ENCODE data around the gene USP6NL. TPM values are rescaled to one million over a fixed set of nuclear protein-coding genes. Genes with fewer than 3 reads are reported as not detected.

Gene USP6NL
- total and polyA plus RNA-seq, 10 of the 15 experiments (the other 5 are each of a cell fraction or from before 2014, with no cell fraction given) = 4.0 to 27.7 (median 18.2) TPM

GRCh38 chr10:11512596-11512995, 98.9 kb downstream of the USP6NL start:
- Histone ChIP-seq H3K4me3 (no peak overlapping the region), H3K9me3 (replicated peaks; ENCODE audit: control insufficient read depth, insufficient read depth, low read length) (no peaks in the 10 kb centered on the region), H3K79me2 (ENCODE audit: control insufficient read depth, insufficient read depth, low read length) (peaks cover 5% of the 10 kb centered on the region), H3K27ac (ENCODE audit: control insufficient read depth, insufficient read depth) (no peak overlapping the region), H3K9ac (ENCODE audit: control insufficient read depth, insufficient read depth, low read length) (no peak overlapping the region), H3K4me2 (ENCODE audit: control insufficient read depth, insufficient read depth) (no peak overlapping the region), H2AFZ (ENCODE audit: control insufficient read depth, low read depth, low read length) (no peak overlapping the region), H3K27me3 (replicated peaks in 1 of 2; ENCODE audit: control insufficient read depth in 2 of 2, insufficient read depth in 2 of 2, low read length in 1 of 2) (no peaks in the 10 kb centered on the region), H3K4me1 (ENCODE audit: control insufficient read depth, insufficient read depth, low read length) (peaks cover 17% of the 10 kb centered on the region), H4K20me1 (ENCODE audit: control insufficient read depth, insufficient read depth) (no peaks in the 10 kb centered on the region), H3K36me3 (ENCODE audit: control insufficient read depth in 2 of 2, insufficient read depth in 2 of 2, low read length in 1 of 2) (peaks cover 0 to 10% of the 10 kb centered on the region in 2 experiments; a peak in 3 of 4 replicates)
- in situ Hi-C loops (cut with MboI) = loop anchor here (5.0 kb wide), 1 partner anchor 245 kb away; no protein-coding TSS in a partner anchor
- 96% methylated on average over 3 of the region's 3 CpGs for WGBS (ENCODE audit: insufficient coverage, insufficient replicate concordance, low lambda C conversion rate, missing lambda C conversion rate)
- ChIA-PET SMC1A (ENCODE audit: uncharacterized antibody, unreplicated experiment) (interaction anchor here (4.4 kb wide), 1 partner anchor 248 kb away, joined by 14 read pairs; no protein-coding TSS in a partner anchor), CTCF (interaction anchor here (3.9 kb wide), 1 partner anchor 213 kb away, joined by 100 read pairs; no protein-coding TSS in a partner anchor), POLR2A (no interaction called here), RAD21 (ENCODE audit: unreplicated experiment) (interaction anchor here (1.1 to 1.3 kb wide), 2 partner anchors 244 to 245 kb away, joined by 3 to 4 read pairs; no protein-coding TSS in a partner anchor)
- no peak for FAIRE-seq
- no peak for TF ChIP-seq SRF (IDR thresholded peaks at IDR 0.05; ENCODE audit: low read depth in 2 of 2, low read length in 2 of 2)
- no peak for TF ChIP-seq TBL1XR1 (IDR thresholded peaks at IDR 0.05; ENCODE audit: low read depth, low read length)
- TF ChIP-seq CREM (IDR thresholded peaks at IDR 0.05; ENCODE audit: low read depth) = no peak
- TF ChIP-seq, protein P1, sequence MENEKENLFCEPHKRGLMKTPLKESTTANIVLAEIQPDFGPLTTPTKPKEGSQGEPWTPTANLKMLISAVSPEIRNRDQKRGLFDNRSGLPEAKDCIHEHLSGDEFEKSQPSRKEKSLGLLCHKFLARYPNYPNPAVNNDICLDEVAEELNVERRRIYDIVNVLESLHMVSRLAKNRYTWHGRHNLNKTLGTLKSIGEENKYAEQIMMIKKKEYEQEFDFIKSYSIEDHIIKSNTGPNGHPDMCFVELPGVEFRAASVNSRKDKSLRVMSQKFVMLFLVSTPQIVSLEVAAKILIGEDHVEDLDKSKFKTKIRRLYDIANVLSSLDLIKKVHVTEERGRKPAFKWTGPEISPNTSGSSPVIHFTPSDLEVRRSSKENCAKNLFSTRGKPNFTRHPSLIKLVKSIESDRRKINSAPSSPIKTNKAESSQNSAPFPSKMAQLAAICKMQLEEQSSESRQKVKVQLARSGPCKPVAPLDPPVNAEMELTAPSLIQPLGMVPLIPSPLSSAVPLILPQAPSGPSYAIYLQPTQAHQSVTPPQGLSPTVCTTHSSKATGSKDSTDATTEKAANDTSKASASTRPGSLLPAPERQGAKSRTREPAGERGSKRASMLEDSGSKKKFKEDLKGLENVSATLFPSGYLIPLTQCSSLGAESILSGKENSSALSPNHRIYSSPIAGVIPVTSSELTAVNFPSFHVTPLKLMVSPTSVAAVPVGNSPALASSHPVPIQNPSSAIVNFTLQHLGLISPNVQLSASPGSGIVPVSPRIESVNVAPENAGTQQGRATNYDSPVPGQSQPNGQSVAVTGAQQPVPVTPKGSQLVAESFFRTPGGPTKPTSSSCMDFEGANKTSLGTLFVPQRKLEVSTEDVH (IDR thresholded peaks at IDR 0.05; ENCODE audit: low read depth, partially characterized antibody) = no peak
- TF ChIP-seq ZNF622 (IDR thresholded peaks at IDR 0.05) = no peak
- no peak for TF ChIP-seq POLR2AphosphoS2 (IDR thresholded peaks at IDR 0.05; ENCODE audit: low read depth, low read length)
- no peak for TF ChIP-seq CEBPZ (IDR thresholded peaks at IDR 0.05; ENCODE audit: low read depth, low read length)
- no peak for TF ChIP-seq CHD1 (IDR thresholded peaks at IDR 0.05; ENCODE audit: low read depth, low read length)
- no peak for TF ChIP-seq EGR1 (IDR thresholded peaks at IDR 0.05; ENCODE audit: borderline replicate concordance in 1 of 2, low read depth in 2 of 2, low read length in 2 of 2)
- TF ChIP-seq MYB (IDR thresholded peaks at IDR 0.05; ENCODE audit: borderline replicate concordance, low read depth, low read length) = no peak
- TF ChIP-seq SREBF1 (IDR thresholded peaks at IDR 0.05; ENCODE audit: low read length) = no peak
- ATAC-seq = no peak
- no peak for DNase-seq (ENCODE audit: low read depth, low spot score)
- BruUV-seq (replicated peaks) = no TSS peak
- intact Hi-C loops (cut with micrococcal nuclease; ENCODE audit: unreplicated experiment) = no loop called here

Data from GM12878 (cell line).